ENCODE measurements around the gene CD74.
"Not testable (repeated sequence)": the region's sequence is repeated elsewhere in the genome, so short reads cannot be mapped to it uniquely, and the experiment has no call there.

CD74 gene

DNA sequence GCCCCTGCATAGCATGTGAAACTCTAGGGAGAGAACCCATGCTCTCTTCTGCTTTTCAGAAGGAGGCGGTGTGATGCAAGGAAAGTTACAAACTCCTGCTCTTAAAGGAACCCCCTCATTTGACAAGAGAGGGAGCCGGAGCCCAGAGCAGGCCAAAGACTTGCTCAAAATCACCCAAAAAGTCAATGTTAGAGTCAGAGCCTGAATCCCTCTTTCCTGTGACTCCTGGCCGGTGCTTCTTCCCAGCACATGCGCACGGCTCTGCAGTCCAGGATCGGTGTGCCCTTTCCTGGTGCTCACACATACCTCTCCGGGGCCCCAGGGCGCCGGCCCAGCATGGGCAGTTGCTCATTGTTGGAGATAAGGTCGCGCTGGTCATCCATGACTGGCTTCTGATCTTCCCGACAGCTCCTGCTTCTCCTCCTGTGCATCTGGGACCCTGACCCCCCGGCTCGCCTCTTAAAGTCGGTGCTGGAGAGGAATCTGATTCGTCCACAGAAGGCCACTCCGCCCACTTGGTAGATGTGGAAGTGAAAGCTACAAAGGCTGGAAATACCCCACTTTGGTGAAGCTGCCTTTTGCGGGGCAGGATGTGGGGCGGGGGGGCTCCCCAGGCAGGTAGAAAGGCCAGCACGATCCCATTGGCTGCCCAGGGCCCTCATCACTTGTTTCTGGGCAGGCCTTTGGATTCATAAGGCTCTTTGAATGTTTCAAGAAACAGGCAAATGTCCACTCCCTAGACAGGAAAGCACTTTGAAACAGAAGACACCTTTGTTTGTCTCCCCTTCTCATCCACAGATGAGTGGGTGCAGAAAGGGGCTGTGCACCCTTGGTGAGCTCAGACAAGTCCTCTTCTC, at the start of gene CD74:
Gene CD74 (minus strand): TSS at position 592 of the 857 bp plus-strand sequence. CDS start 161 bp downstream, at position 431.
- peak; percentile 98 for DNase-seq

DNA sequence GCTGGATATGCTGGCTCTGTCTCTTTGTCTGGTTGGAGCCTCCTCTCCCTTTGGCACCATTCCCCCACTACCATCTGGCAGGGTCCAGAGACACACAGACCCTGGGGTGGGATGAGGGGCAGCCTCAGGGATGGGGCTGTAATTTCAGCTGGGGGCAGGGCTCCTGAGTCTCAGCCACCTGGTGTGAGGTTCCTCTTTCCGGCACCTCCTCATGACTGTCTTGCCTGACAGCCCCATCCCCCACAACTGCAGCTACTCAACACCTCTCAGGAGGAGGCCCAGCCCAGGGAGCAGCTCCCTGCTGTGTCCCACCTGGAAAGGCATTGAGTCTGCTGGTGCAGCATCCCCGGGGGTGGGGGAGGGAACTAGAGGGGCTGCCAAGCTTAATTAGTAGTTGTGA, 48.5 kb upstream of the CD74 start:
- DNase-seq, result no peak

DNA sequence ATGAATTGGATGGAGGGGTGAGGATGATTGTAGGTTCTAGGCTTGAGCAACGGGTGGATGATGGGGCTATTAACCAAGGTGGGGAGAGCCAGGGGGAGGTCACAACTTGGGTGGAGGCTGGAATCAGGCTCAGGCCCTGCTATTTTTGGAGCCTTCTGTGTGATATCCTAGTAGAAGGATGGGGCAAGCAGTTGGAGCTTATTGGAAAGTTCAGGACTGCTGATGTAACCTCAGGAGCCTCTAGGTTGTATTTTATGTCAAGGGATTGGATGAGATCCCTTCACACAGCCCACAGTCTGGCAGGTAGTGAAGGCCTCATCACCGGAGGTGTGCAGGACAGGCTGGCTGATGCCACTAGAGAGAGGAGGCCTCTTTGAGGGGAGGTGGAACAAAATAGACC, 48.1 kb upstream of the CD74 start:
- no peak for DNase-seq

DNA sequence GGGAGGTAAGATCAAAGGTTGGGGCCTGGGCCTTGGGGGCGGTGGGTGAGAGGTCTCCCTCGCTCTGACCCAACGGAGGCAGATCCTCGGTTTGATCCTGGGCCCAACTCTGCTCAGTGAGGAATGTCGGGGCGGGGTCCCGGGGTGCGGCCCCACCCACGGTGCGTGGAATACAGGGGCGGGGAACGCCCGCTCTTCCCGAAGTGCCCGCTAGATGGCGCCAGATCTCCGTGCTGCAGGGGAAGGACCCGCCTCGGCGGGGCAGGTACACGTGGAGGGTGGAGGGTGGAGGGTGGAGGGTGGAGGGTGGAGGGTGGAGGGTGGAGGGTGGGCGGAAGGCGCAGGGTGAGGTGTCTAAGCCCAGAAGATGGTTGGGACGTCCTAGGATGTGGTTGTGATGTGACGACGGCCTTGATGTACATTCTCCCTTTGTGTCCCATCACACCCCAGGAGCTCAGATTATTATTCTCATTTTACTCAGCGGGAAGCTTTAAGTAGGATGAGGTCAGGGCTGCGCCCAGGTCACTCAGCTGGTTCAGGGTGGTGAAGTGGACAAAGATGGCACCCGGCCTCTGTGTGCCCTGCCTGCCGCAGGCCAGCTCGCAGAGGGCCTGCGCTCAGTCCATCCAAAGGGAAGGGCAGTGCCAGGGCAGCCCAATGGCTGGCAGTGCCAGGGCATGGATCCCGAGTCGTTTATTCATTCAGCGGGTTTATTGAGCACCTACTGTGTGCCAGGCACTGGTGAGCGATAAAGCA, 46.3 kb upstream of the CD74 start:
- peak; percentile 87 for DNase-seq

DNA sequence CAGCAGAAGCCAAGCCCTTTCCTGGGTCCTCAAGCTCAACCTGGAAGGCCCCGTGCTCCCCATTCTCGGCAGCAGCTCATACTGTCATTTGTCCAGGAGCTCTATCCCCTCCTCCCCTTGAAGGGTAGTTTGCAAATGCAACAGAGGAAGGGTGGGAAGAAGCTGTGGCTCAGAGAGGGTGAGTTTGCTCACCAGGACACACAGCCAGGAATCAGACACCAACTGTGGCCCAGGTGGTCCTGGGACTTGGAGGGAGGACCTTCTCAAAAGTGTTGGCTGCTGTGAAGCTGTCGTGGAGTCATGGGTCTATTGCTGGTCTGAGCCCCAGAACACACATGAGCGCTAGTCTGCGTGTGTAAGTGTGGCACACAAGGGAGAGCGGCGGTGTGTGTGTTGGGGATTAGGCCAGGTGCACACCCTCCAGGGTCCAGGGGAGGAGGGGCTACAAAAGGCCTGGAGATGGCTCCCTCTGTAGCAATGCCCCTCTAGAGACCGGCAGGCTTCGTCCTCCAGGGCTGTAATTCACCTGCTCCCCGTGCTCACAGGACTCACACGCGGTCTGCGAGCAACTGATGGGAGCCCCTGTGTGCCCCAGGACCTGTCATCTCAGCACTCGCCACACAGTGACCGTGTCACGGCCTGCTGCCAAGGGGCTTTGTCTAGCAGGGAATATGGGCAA, 45.0 kb upstream of the CD74 start:
- DNase-seq, result no peak

DNA sequence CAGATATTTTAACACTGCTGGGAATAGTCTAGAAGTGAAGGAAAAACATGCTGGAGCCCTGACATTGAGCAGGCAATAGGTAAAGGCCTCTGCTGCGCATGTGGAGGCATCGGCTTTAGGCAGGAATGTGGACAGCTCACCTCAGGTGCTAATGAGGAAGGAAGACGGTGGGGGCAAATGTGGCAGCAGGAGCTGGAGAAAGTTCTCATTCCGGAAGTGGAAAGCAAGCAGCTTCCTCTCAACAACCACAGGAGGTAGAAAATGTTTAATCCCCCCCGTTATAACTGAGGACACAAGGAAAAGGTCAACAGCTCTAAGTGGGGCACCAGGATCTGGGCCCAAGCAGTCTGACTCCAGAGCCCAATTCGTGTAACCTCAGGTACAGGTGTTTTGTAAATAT, 44.4 kb upstream of the CD74 start:
- DNase-seq, result no peak

DNA sequence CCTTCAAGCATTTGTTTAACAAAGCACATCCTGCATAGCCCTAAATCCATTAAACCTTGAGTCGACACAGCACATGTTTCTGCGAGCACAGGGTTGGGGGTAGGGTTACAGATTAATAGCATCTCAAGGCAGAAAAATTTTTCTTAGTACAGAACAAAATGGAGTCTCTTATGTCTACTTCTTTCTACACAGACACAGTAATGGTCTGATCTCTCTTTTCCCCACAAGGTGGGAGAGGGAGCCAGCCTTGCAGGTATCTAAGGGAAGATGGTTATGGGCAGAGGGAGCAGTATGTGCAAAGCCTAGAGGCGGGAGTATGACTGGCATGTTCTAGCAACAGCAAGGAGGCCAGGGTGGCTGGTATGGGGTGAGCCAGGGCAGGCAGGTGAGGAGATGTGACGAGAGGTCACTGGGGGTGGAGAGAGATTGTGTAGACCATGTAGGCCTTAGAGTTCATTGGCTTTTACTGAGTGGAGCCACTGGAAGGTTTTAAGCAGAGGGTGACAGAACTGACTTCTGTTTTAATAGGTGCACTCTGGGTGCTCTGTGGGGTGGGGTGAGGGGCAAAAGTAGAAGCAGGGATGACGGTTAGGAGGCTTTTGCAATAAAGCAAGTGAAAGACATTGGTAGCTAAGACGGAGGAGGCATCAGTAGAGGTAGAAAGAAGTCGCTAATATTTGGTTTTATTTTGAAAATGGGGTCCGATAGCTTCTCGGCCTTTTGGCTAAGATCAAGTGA, 42.0 kb upstream of the CD74 start:
- DNase-seq, result no peak

DNA sequence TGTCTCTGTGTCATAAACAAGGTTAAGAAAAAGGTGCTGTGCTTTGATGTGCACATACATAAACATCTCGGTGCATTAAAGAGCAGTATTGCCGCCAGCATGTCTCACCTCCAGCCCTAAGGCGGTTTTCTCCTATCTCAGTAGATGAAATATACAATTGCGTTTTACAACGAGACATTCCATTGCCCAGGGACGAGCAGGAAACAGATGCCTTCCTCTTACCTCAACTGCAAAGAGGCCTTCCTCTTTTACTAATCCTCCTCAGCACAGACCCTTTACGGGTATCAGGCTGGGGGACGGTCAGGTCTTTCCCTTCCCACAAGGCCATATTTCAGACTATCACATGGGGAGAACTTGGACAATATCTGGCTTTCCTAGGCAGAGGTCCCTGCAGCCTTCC, 41.3 kb upstream of the CD74 start:
- DNase-seq, result not testable (repeated sequence)

DNA sequence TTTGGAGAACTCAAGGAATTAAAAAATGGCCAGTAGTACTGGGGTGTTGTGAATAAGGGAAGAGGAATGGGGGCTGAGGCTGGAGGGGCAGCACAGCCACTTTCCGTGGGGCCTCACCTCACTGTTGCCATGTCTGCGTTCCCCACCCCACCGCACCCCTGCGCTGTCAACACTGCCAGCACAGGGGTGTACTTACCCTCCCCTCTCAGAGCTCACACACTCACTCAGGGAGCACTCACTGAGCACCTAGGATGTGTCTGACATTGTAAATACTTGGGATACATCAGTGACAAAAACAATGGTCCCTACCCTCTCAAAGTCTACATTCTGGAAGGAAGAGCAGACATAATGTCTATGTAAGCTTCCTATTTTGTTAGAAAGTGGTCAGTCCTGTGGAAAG, 40.2 kb upstream of the CD74 start:
- DNase-seq, result no peak

DNA sequence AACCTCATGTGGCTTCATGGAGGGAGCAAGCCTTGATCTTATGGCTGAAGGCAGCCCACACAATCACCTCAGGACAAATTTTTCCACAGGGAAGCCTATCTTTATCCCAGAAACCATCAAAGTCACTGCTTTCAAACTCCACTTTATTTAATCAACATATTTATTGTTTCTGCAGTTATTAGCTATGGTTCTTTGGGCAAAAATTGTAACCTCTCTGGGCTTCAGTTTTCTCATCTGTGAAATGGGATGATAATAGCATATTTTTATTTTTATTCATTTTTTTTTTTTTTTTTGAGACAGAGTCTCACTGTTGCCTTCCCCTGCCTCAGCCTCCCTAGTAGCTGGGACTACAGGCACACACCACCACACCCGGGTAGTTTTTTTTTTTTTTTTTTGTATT, 38.9 kb upstream of the CD74 start:
- no peak for DNase-seq

DNA sequence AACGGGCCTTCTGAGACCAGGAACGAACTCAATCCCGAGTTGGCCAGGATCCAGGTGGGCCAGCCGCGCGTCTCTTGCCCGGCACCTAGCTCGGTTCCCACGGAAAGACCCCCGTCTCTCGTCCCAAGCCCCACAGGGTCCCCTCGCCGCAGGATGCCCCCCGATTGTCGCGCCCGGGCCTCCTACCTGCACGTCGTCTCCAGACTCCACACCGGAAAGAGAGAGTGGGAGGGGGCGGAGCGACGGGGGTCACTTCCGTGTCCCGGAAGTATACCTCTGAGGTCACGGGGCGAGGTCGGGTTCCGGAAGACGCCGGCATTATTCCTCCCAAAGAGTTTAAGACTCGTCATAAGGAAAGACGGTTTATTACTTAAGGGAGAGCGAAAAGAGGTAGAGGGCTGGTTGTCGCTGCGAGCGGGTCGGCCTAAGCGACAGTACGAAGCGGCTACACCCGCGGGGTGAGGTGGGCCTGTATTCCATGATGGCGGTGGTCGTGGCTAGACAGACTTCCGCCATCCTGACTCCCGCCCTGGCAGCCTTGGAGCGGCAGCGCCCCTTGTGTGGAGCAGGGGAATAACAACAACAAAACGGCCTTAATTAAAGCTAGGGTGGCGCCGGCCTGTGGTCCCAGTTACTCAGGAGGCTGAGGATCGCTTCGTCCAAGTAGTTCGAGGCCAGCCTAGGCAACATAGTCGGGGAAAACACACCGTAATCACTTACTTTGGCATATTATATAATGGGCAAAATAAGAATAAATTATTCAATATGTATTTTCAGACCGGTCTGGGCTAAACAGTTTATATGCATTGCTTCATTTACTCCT, 37.0 kb upstream of the CD74 start, which contains the start of gene RPS14:
Gene RPS14 (minus strand): TSS at position 223 of the 823 bp plus-strand sequence. CDS start 2,006 bp downstream, outside the sequence.
- peak; percentile 93 for DNase-seq

DNA sequence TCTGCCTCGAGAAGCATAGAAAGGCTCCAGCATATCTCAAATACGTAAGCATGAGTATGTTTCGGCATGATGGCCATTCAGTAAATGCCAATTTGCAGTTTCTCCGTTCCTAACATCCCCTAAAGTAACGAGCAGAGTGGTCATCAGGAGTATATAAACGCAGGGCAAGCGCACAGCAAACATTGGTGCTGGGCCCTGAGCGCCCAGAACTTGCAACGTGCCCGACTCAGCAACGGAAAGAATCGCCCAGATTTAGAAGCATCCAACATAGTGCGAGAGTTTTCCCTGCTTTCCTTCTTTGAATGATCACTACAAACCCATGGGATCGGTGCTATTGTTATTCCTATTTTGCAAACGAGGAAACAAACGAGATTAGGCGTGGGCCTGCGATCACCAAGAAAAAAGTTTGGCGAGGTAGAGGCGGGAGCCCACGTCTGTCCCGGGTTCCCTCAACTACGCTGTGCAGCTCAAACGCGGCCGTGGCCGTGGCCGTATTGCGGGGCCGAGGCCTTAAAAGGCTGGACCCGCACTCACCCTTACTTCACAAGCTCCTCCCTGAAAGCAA, 36.3 kb upstream of the CD74 start:
- DNase-seq, result peak; percentile 12

DNA sequence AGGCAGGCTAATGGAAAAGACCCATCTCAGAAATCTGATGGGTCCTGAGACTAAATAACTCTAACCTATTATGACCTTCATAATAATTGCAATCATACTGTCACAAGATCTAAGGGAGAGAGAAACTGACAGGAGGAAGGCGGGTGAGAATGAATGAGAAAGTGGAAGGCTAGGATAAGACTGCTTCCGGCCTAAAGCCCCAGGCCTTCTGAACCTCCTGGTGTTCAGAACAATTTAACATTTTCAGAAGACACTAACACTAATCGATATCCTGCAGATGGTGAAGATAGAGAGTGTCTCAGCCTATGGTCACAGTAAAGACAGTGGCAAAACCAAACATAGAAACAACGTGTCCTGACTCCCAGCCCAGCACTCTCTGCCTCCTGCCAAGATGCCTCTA, 35.6 kb upstream of the CD74 start:
- no peak for DNase-seq

DNA sequence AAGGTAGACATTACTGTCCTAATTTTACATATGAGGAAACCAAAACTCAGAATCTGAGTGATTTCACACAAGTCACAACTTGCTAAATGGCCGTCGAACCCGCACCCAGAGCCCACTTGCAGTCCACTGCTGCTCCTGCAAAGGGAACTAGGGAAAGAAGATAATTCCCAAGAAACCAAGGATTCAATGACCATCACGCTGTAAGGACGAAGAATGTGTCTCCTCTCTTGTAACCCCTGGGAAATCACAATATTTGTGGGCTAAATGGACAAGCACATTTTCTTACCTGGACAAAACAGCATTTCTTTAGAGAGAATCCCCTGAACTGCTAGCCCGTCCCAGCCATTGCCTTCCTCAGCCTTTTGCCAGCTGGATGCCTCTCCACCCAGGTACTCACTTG, 34.5 kb upstream of the CD74 start:
- DNase-seq, result no peak

DNA sequence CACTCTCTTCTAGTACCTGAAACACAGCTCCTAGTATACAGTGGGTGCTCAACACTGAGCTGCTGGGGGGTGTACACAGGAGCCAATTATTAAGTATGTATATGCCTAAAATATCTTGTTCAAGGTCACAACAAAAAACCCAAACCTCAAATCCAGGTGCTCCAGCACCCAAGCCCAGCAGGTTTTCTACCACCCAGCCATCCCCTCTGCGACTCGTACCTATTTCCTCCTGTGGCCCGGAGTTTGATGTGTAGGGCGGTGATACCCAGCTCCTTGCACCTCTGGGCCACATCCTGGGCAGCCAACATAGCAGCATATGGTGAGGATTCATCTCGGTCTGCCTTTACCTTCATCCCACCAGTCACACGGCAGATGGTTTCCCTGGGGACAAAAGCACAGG, 33.9 kb upstream of the CD74 start:
- no peak for DNase-seq

DNA sequence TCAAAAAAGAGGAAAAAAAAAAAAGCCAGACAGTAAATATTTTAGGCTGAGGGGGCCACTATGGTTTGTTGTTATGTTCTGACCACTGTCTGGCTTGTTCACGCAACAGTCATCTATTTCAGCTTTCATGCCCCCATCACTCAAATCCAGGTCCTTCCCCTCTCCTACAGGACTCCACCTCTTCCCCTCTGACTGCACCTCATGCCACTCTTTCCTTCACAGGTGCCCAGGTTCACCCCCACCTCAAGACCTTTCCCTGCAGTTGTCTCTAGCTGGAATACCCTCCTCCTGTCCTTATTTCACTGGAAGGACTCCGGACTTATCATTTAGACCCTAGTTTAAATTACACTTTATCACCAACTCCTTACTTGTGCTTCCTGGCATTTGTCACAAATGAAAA, 33.4 kb upstream of the CD74 start:
- DNase-seq, result no peak

DNA sequence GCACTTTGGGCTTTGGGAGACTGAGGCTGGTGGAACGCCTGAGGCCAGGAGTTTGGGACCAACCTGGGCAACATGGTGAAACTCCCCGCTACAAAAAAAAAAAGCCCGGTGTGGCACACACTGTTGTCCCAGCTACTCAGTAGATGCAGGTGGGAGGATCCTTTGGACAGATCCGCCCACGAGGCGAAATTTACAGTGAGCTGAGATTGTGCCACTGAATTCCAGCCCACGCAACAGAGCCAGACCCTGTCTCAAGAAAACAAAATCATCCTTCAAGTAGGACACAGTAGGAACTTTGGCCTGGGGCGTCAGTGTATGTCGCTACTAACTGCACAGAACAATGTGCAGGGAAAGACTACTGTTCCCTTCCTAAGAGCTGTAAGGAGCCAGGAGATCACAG, 32.1 kb upstream of the CD74 start:
- no peak for DNase-seq

DNA sequence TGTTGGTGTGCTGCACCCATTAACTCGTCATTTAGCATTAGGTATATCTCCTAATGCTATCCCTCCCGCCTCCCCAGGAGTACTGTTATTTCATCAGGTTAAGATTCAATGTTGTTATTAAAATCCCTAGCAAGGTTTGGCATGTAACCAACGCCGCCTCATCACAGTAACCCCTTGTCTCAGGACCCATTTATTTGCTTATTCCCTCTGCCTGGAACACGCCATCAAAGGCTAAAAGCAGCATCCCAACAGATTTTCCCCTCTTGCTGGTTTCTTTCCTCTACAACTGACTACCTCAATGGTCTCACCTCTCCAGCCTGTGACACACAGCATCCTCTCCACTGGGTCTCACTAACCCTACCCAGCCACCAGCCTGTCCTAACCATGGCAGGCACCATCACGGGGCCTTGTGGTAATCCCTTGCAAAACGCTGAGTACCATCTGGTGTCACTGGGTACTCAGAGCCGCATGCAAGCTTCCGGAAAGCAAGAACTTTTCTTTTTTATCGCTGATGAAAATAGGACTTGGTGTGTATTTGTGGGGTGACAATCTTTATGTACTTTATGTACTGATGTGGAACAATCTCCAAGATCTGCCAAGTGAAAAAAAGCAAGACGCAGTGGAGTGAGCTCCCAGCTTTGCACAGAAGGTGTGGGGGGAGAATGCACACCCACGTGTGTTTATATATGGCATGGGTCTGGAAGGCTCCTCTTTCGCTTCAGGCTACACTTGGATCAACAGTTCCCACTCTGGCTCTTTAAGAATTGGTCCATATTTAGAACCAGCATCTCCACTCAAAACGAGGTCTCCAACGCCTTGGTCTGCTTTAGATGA, 30.7 kb upstream of the CD74 start:
- no peak for DNase-seq

DNA sequence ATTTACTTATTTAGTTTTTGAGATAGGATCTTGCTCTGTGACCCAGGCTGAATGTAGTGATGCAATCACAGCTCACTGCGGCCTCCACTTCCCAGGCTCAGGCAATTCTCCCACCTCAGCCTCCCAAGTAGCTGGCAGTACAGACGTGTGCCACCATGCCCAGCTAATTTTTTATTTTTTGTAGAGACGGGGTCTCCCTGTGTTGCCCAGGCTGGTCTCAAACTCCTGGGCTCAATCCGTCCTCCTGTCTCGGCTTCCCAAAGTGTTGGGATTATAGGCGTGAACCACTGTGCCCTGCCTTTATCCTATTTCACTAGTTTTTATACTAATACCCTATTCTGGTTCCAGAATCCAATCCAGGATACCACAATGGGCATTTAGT, 30.0 kb upstream of the CD74 start:
- no peak for DNase-seq

DNA sequence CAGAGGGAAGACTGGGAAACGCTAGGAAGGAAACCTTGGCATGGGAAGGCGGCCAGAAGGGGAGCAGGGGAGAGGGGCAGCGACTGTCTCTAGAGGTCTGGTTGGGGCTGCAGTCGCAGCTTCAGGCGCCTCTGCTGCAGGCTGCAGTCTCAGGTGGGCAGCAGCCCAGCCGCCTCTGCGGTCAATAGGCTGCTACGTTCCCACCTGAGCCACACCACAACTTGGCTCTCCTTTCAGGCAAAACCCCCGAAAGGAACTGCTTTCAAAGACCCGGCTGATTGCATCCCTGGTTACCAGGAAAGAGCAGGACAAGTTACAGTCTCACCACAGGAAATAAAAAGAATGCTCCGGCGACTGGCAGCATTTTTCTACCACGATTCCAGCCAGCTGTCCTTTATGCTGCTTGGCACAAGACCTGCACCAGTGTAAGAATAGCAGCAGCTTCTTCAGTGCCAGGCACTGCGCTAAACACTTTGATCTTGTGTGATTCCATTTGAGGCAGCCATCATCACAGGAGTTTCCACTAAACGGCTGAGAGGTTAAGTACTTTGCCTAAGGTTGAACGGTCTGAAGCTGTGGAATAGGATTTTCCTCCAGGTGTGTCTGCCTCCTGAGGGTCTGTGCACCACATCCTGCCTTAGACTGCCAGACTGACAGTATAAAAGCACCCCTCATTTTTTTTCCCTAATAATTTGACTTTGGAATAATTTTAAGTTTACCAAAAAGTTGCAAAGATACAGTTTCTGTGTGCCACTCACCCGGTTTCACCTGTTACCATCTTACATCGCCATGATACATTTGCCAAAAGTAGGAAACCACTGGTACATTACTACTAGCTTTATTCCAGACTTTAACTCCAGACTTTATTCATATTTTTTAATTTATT, 29.3 kb upstream of the CD74 start:
- DNase-seq, result no peak

Measured in CD4-positive, alpha-beta T cell treated with Interleukin-21 for 1 hour (primary cell).